K562 treated with DMSO at 1 percent for 48 hours (cell line): Measurements from ENCODE around the gene PSMB5. TPM values are rescaled to one million over a fixed set of nuclear protein-coding genes. Genes with fewer than 3 reads are reported as not detected.

Experiments
- total RNA-seq: library from RNA; unstranded; fragments of 300-600 nt; gene quantifications from 2 replicates; pipeline ENCODE4 v1.2.3, GENCODE V29; 2022; ENCODE audit warnings: low replicate concordance; ENCODE audit errors: extremely low read depth

The PSMB5 gene
- total RNA-seq, result not detected in 2 replicates

GRCh38 chr14:23034498-23035302 lies at the start of gene PSMB5:
Gene PSMB5, minus strand, starts transcription at chr14:23034900. Its CDS starts 19 bp downstream, at chr14:23034881.

DNA sequence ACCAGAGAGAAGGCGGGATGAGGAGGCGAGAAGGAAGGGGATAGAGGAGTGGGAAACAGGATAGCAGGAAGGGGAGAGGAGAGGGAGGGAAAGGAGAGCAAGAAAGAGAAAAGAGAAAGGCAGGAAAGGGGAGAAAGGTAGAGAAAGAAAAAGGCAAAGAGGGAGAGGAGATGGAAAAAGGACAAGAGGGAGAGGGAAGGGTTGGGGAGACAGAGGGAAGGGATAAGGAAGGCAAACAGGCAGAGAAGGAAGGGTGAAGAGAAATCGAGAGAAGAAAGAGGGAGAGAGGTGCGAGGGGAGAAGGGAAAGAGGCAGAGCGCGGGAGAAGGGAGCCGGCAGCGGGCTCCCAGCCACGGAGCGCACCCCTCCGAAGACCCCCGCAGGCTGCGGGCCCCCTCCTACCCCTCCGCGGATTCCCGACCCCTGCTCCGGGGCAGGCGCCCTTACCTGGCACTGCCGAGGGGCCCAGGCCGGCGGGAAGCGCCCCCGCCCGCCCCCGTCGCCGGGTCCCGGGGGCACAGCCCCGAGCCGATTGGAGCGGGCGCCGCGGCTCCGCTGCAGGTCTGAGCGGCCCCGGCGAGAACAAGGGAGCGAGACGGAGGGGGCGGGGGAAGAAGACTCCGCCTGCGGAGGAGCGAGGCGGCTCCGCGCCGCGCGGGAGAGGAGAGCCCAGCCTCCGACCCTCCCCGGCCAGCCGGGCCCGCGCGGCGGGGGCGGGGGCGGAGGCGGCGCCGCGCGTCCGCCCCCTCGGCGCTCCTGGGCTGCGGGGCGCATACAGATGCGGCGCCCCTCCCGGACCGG lies 22.5 kb upstream of the PSMB5 start, which contains the start of gene CDH24:
Gene CDH24, minus strand, starts transcription at position 565 of the 801 bp plus-strand sequence. CDS start 1,787 bp downstream, outside the sequence.

GRCh38 chr14:23042162-23042965 lies 7.7 kb upstream of the PSMB5 start, which contains the start of gene PSMB11:
Gene PSMB11, plus strand, starts transcription at chr14:23042212. Its CDS starts 14 bp downstream, at chr14:23042226.

GRCh38 chr14:23009939-23010726 lies 24.6 kb downstream of the PSMB5 start, which contains the start of gene C14orf93:
Gene C14orf93, minus strand, starts transcription at chr14:23010143. Its CDS starts 11,120 bp downstream, at chr14:22999023.

GRCh38 chr14:22982477-22983245 lies 52.0 kb downstream of the PSMB5 start, which contains the start of gene AJUBA:
Gene AJUBA, minus strand, starts transcription at chr14:22982551. Its CDS starts 285 bp downstream, at chr14:22982266.

Other genes starting within 250 kb of the PSMB5 start
- gene SLC7A7, start 219.5 kb downstream of the PSMB5 start, total RNA-seq, result not detected in 2 replicates
- not detected in 2 replicates for gene MRPL52, start 205.0 kb downstream of the PSMB5 start, total RNA-seq
- gene MMP14, start 198.3 kb downstream of the PSMB5 start, total RNA-seq, result not detected in 2 replicates
- not detected in 2 replicates for gene LRP10, start 163.2 kb downstream of the PSMB5 start, total RNA-seq
- not detected in 2 replicates for gene REM2, start 151.7 kb downstream of the PSMB5 start, total RNA-seq
- not detected in 2 replicates for gene RBM23, start 115.8 kb downstream of the PSMB5 start, total RNA-seq
- gene PRMT5, start 105.5 kb downstream of the PSMB5 start, total RNA-seq, result not detected in 2 replicates
- gene HAUS4, start 77.8 kb downstream of the PSMB5 start, total RNA-seq, result not detected in 2 replicates
- not detected in 2 replicates for gene AJUBA, start 52.3 kb downstream of the PSMB5 start, total RNA-seq
- gene C14orf93, start 24.8 kb downstream of the PSMB5 start, total RNA-seq, result not detected in 2 replicates
- gene PSMB11, start 7.3 kb upstream of the PSMB5 start, total RNA-seq, result not detected in 2 replicates
- not detected in 2 replicates for gene CDH24, start 22.6 kb upstream of the PSMB5 start, total RNA-seq
- not detected in 2 replicates for gene ACIN1, start 60.2 kb upstream of the PSMB5 start, total RNA-seq
- gene C14orf119, start 60.6 kb upstream of the PSMB5 start, total RNA-seq, result not detected in 2 replicates
- not detected in 2 replicates for gene CIROP, start 70.1 kb upstream of the PSMB5 start, total RNA-seq
- not detected in 2 replicates for gene CEBPE, start 84.4 kb upstream of the PSMB5 start, total RNA-seq
- gene SLC7A8, start 148.8 kb upstream of the PSMB5 start, total RNA-seq, result not detected in 2 replicates
- not detected in 2 replicates for gene RNF212B, start 203.0 kb upstream of the PSMB5 start, total RNA-seq